SK-N-MC (cell line): ENCODE data around the gene NUP62.

Experiments used
- DNase-seq: peaks from one replicate; pipeline ENCODE4 v3.0.0-alpha.2; 2011; ENCODE audit warnings: low read depth, low spot score
- H3K27ac ChIP-seq: fragments of 200-600 bp; sonication (generic); 2 replicates; pipeline ENCODE4 v1.5.1; 2016; ENCODE audit warnings: mixed run types
- H3K36me3 ChIP-seq: fragments of 200-600 bp; sonication (generic); 2 replicates; pipeline ENCODE4 v1.6.1; 2017; ENCODE audit warnings: antibody characterized with exemption, low read length, mixed read lengths; ENCODE audit not compliant: insufficient read depth
- H3K4me3 ChIP-seq: fragments of 200-600 bp; sonication (generic); 2 replicates; pipeline ENCODE4 v1.5.1; 2016
- H3K9ac ChIP-seq: fragments of 200-600 bp; sonication (generic); 2 replicates; pipeline ENCODE4 v1.8.0; 2017; ENCODE audit warnings: mixed run types, mixed read lengths; ENCODE audit not compliant: insufficient read length
- H3K9me3 ChIP-seq: fragments of 200-600 bp; sonication (generic); 2 replicates; pipeline ENCODE4 v1.6.1; 2017; ENCODE audit warnings: low read depth, mild to moderate bottlenecking, antibody characterized with exemption, low read length, moderate library complexity, mixed read lengths
- EZH2 ChIP-seq: fragments of 200-600 bp; sonication (generic); IDR thresholded peaks from one replicate; pipeline ENCODE4 v1.6.1; 2017; ENCODE audit warnings: antibody characterized with exemption
- FOXP2 ChIP-seq: optimal IDR thresholded peaks from 2 replicates; pipeline ENCODE3; 2011; ENCODE audit warnings: mild to moderate bottlenecking, moderate library complexity; ENCODE audit not compliant: insufficient read depth; ENCODE audit errors: extremely low read length, control extremely low read depth
- POLR2AphosphoS5 ChIP-seq: IDR thresholded peaks from 2 replicates; pipeline ENCODE4 v1.6.1; 2012; ENCODE audit warnings: mild to moderate bottlenecking, low read depth, low read length, borderline replicate concordance

NUP62 gene

DNA sequence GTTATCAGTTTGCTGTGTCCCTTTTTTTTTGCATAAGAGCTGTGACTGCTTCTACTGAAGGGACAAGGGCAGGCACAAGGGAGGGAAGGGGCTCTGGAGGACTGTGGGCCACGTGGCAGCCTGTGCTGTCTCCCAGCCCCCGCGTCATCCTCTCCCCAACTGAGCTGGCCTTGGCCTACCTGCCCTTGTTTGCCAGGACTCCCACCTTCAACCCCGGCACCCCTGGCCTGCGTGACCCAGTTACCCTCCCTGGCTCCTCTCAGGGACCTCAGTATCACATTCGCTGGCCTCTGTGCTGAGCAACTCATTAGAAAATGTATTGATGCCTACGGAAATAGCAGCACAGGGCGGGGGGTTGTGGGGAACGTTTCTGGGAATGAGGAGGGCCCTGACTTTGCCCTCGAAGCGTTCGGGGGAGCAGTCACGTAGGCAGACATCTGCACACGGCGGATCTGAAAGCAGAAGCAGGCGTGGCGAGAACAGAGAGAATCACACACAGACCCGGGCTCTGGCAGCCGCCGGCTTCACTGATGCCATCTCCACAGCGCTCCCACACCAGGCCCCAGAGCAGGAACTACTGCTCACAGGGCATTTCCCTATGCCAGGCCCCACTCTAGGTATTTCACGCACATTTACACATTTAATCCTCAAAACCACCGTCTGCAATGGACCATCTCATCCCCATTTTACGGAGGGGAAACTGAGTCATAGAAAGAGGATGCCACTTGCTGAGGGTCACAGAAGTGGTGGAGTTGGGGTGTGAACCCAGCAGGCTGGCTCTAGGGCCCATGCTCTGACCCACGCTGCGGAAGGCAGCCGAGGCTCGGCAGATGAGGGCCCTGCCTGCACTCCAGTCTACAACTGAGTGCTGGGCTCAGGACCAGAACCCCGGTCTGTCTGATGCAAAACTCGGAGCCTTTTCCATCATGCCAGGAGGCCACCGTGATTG, 6.0 kb downstream of the NUP62 start:
- DNase-seq, result no peak
- TF ChIP-seq FOXP2 (no peak), POLR2AphosphoS5 (no peak), EZH2 (no peak)
- Histone ChIP-seq H3K9ac (peak overlapping the region; percentile 68), H3K36me3 (peaks cover 84% of the 10 kb centered on the region), H3K27ac (peak overlapping the region; percentile 95), H3K9me3 (no peaks in the 10 kb centered on the region), H3K4me3 (no peak overlapping the region; the same call in 1 of the 2 replicates)

- Histone ChIP-seq H3K27ac (peak overlapping the region; percentile 95), H3K9ac (no peak overlapping the region), H3K4me3 (no peak overlapping the region), H3K9me3 (no peaks in the 10 kb centered on the region), H3K36me3 (peaks cover 87% of the 10 kb centered on the region)
- TF ChIP-seq POLR2AphosphoS5 (no peak), EZH2 (no peak), FOXP2 (no peak)
- DNase-seq, result no peak
Measured at GRCh38 chr19:49921871-49922795, 7.2 kb downstream of the NUP62 start.

- no peak for TF ChIP-seq POLR2AphosphoS5
- no peak for TF ChIP-seq EZH2
- TF ChIP-seq FOXP2, result no peak
- H3K9ac ChIP-seq, result no peak overlapping the region
- H3K36me3 ChIP-seq, result peaks cover 85% of the 10 kb centered on the region
- no peak for DNase-seq
- no peak overlapping the region for H3K27ac ChIP-seq
- H3K4me3 ChIP-seq, result no peak overlapping the region
- no peaks in the 10 kb centered on the region for H3K9me3 ChIP-seq
Measured at GRCh38 chr19:49920624-49921363, 8.5 kb downstream of the NUP62 start.

DNA sequence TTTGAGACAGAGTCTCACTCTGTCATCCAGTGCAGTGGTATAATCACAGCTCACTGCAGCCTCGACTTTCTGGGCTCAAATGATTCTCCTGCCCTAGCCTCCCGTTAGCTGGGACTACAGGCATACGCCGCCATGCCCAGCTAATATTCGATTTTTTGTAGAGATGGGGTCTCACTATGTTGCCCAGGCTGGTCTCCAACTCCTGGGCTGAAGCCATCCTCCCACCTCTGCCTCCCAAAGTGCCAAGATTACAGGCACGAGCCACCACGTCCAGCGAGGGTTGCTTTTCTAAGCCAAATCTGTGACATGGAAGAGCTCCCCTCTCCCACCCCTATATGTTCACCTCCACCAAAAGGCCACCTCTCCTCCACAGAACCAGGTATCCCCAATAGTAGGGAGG, 11.2 kb downstream of the NUP62 start:
- peaks cover 82% of the 10 kb centered on the region for H3K36me3 ChIP-seq
- TF ChIP-seq FOXP2 (no peak), POLR2AphosphoS5 (no peak)
- no peak overlapping the region for H3K27ac ChIP-seq
- H3K4me3 ChIP-seq, result no peak overlapping the region
- no peak for DNase-seq
- H3K9ac ChIP-seq, result no peak overlapping the region
- no peaks in the 10 kb centered on the region for H3K9me3 ChIP-seq

DNA sequence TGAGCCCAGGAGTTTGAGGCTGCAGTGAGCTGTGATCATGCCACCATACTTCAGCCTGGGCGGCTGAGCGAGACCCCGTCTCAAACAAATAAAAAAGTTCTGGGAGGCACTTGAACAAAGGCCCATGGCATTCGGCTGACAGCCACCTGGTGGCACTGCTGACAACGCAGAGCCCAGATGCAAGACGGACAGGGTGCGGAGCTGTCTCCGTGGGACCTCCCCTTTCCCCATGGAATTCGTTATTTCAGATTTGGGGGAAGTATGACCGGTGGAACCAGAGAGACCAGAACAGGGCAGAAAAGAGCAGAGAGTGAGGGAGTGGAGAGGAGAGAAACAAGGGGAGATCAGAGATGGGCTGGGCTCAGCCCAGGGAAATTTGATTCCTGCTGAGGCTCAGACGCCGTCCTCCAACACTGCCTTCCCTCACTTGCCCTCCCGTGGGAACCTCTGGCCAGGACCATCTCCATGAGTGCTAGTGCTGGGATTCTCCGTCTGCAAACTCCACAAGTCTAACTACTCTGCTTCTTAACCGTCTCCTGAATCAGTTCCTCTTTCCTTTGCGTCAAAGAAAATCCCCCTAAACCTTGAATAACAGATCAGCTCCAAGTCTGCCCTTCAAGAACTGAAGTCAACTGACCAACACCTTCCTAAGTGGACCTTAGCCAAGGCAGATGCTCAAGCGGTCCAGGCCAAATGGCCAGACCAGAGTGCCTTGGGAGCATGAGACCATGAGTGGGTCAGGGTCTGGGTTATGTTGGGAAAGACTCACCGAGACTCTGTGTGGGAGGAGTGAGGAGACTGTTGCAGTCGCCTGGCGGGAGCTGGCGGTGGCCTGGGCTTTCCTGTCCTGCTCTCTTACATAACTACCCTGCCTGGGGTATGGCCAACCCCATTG, 12.2 kb downstream of the NUP62 start:
- TF ChIP-seq POLR2AphosphoS5 (no peak), EZH2 (no peak), FOXP2 (no peak)
- Histone ChIP-seq H3K27ac (peak overlapping the region; percentile 42; the same call in 1 of the 2 replicates), H3K9me3 (no peaks in the 10 kb centered on the region), H3K36me3 (peaks cover 78% of the 10 kb centered on the region), H3K4me3 (no peak overlapping the region), H3K9ac (no peak overlapping the region)
- DNase-seq, result no peak

- H3K27ac ChIP-seq, result no peak overlapping the region
- TF ChIP-seq POLR2AphosphoS5 (no peak), EZH2 (no peak), FOXP2 (no peak)
- H3K36me3 ChIP-seq, result peaks cover 69% of the 10 kb centered on the region
- no peak for DNase-seq
- H3K9me3 ChIP-seq, result no peaks in the 10 kb centered on the region
- no peak overlapping the region for H3K9ac ChIP-seq
- H3K4me3 ChIP-seq, result no peak overlapping the region
Measured at GRCh38 chr19:49915271-49915670, 14.0 kb downstream of the NUP62 start.

DNA sequence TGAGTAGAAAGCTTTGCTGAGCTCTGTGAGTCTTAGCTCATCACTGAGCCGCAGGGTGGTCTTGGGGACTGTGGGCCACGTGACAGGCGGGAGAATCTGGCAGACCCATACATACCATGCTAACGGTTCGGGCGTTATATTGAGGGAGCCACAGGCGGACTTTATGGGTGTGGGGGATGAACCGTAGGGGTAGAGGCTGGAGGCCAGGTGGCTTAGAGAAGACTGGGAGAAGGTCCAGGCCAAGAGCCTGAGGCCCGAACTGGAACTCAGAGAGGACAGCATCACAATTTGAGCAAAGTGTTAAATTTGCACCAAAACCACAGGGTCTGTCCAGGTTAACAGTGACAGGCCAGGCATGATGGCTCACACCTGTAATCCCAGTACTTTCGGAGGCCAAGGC, 15.6 kb downstream of the NUP62 start:
- no peaks in the 10 kb centered on the region for H3K9me3 ChIP-seq
- no peak for DNase-seq
- no peak overlapping the region for H3K4me3 ChIP-seq
- H3K27ac ChIP-seq, result no peak overlapping the region
- TF ChIP-seq EZH2, result no peak
- TF ChIP-seq FOXP2, result no peak
- TF ChIP-seq POLR2AphosphoS5, result no peak
- peaks cover 79% of the 10 kb centered on the region for H3K36me3 ChIP-seq
- no peak overlapping the region for H3K9ac ChIP-seq
